ENCODE measurements around the gene USP7. TPM values are rescaled to one million over a fixed set of nuclear protein-coding genes. Genes with fewer than 3 reads are reported as not detected.
A peak's percentile ranks its signal among the peaks of the same experiment; 100 is the strongest.

Gene USP7
- total RNA-seq, 1 donor from 2014 or later: 96.9 TPM

DNA sequence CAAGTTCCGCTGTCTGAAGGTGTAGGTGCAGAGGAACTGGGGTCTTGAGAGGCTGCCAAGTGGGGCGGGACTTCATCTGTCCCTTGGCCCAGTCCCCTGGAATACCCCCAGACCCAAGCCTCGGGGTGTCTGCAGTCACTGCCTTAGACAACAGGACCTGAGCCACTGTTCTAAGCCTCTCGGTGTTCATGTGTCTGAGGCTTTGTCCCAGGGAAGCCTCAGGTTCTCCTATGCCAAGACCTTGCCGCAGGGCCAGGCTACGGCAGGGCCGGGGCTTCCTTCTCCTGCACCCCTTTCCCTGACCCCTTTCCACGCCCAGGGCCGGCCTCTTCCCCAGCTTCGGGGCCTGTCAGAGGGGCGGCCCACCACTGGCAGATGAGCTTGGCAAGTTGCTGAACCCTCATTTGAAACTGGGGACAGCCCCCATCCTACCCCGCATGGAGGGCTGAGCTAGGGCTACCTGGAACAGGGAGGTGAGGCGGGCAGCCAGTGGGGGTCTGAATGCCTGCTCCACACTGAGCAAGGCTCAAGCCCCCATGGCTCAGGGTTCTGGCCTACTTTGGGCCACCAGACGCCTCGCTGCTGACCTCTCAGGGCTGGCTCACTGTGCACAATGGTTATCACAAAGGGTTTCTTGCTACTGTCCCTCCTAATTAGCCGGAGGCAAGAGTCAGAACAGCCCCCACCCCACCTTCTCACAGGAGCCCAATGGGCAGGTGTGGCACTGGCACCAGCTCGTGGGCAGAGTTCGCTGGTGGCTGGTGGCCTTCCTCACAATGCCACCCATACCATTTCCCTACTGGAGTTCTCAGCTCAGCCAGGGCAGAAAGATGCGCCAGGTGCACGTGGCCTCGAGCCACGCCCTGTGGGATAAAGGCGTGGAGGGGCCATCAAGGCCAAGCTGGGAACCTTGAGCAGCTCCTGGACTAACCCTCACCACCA lies 74.5 kb downstream of the USP7 start:
- H3K4me3 Mint-ChIP-seq (ENCODE audit: unreplicated experiment): no peak overlapping the region
- TF ChIP-seq CTCF (IDR thresholded peaks at IDR 0.05; ENCODE audit: insufficient read depth, low read depth, low read length) (no peak), EZH2 (IDR thresholded peaks at IDR 0.05; ENCODE audit: insufficient read depth, low read length) (no peak)
- peaks cover 21% of the 10 kb centered on the region for H3K36me3 Mint-ChIP-seq (ENCODE audit: low read depth, unreplicated experiment)
- H3K4me1 Mint-ChIP-seq (ENCODE audit: low read depth, unreplicated experiment): peaks cover 20% of the 10 kb centered on the region
- no peaks in the 10 kb centered on the region for H3K27me3 Mint-ChIP-seq (ENCODE audit: low read depth, unreplicated experiment)
- Histone ChIP-seq H3K4me1 (ENCODE audit: insufficient read depth, low read length) (peaks cover 46% of the 10 kb centered on the region), H3K27me3 (ENCODE audit: insufficient read depth, low read length) (no peaks in the 10 kb centered on the region), H3K79me2 (ENCODE audit: insufficient read depth, low read length) (no peaks in the 10 kb centered on the region), H2AFZ (ENCODE audit: low read depth, low read length) (no peak overlapping the region), H4K20me1 (ENCODE audit: insufficient read depth, low read length) (peaks cover 81% of the 10 kb centered on the region), H3K9ac (ENCODE audit: low read length) (no peak overlapping the region), H3K36me3 (ENCODE audit: insufficient read depth, low read length) (peaks cover 14% of the 10 kb centered on the region), H3K4me2 (ENCODE audit: low read length) (no peak overlapping the region), H3K27ac (ENCODE audit: low read depth, low read length) (no peak overlapping the region), H3K4me3 (ENCODE audit: insufficient read depth, low read depth, low read length) (no peak overlapping the region), H3K9me3 (ENCODE audit: insufficient read depth, low read depth, low read length) (no peaks in the 10 kb centered on the region)
- DNase-seq (ENCODE audit: low read depth) (no peak), FAIRE-seq (no peak)
- H3K9me3 Mint-ChIP-seq (ENCODE audit: unreplicated experiment): no peaks in the 10 kb centered on the region
- no peak overlapping the region for H3K27ac Mint-ChIP-seq (ENCODE audit: unreplicated experiment)

- peaks cover 20% of the 10 kb centered on the region for H3K4me1 Mint-ChIP-seq (ENCODE audit: low read depth, unreplicated experiment)
- peak; percentile 56 for DNase-seq (ENCODE audit: low read depth)
- H3K9me3 Mint-ChIP-seq (ENCODE audit: unreplicated experiment): no peaks in the 10 kb centered on the region
- H2AFZ ChIP-seq (ENCODE audit: low read depth, low read length): no peak overlapping the region
- H3K27ac Mint-ChIP-seq (ENCODE audit: unreplicated experiment): peak overlapping the region; percentile 62
- no peaks in the 10 kb centered on the region for H3K27me3 ChIP-seq (ENCODE audit: insufficient read depth, low read length)
- no peaks in the 10 kb centered on the region for H3K9me3 ChIP-seq (ENCODE audit: insufficient read depth, low read depth, low read length)
- H3K4me3 ChIP-seq (ENCODE audit: insufficient read depth, low read depth, low read length): no peak overlapping the region
- no peak overlapping the region for H3K9ac ChIP-seq (ENCODE audit: low read length)
- H4K20me1 ChIP-seq (ENCODE audit: insufficient read depth, low read length): peaks cover 75% of the 10 kb centered on the region
- H3K4me1 ChIP-seq (ENCODE audit: insufficient read depth, low read length): peaks cover 49% of the 10 kb centered on the region
- no peaks in the 10 kb centered on the region for H3K27me3 Mint-ChIP-seq (ENCODE audit: low read depth, unreplicated experiment)
- no peak for FAIRE-seq
- peaks cover 18% of the 10 kb centered on the region for H3K36me3 Mint-ChIP-seq (ENCODE audit: low read depth, unreplicated experiment)
- peak overlapping the region; percentile 6 for H3K4me2 ChIP-seq (ENCODE audit: low read length)
- no peak for TF ChIP-seq EZH2 (IDR thresholded peaks at IDR 0.05; ENCODE audit: insufficient read depth, low read length)
- no peak for TF ChIP-seq CTCF (IDR thresholded peaks at IDR 0.05; ENCODE audit: insufficient read depth, low read depth, low read length)
- no peaks in the 10 kb centered on the region for H3K79me2 ChIP-seq (ENCODE audit: insufficient read depth, low read length)
- no peak overlapping the region for H3K27ac ChIP-seq (ENCODE audit: low read depth, low read length)
- H3K36me3 ChIP-seq (ENCODE audit: insufficient read depth, low read length): peaks cover 7% of the 10 kb centered on the region
- H3K4me3 Mint-ChIP-seq (ENCODE audit: unreplicated experiment): no peak overlapping the region
Observed at GRCh38 chr16:8887952-8888560, 75.7 kb downstream of the USP7 start.

All from astrocyte (in vitro differentiated cells and primary cell).